CD4-positive, alpha-beta T cell (primary cell): ENCODE data around the gene CITED2. TPM values are rescaled to one million over a fixed set of nuclear protein-coding genes. Genes with fewer than 3 reads are reported as not detected.

Experiments
- ATAC-seq: fragments of 200-7000 bp; cut with Tn5 transposase; one replicate; pipeline ENCODE4 v1.10.0; 2022; ENCODE audit warnings: mild to moderate bottlenecking; ENCODE audit not compliant: poor library complexity
- CTCF ChIA-PET: fragments of 350-600 bp; sonication (Branson Sonifier 250); formaldehyde crosslinking; loops from one replicate; lab custom pipeline; 2021; ENCODE audit warnings: antibody characterized with exemption, inconsistent platforms; lab: Charles Lee
- POLR2A ChIA-PET: fragments of 350-600 bp; sonication (Branson Sonifier 250); formaldehyde crosslinking; loops from one replicate; lab custom pipeline; 2021; ENCODE audit warnings: antibody characterized with exemption, inconsistent platforms; lab: Charles Lee
- DNase-seq, 14 experiments: peaks; one replicate each; pipeline ENCODE4 v3.0.0-alpha.2; 2013 to 2020; ENCODE audit warnings: mixed read lengths in 2 of 14
- H3K27ac ChIP-seq, 2 donors: one replicate each; pipeline versions ENCODE4 v1.5.1 to v1.7.0; 2013; ENCODE audit warnings: low read length in 2 of 2, low read depth in 1 of 2, mild to moderate bottlenecking in 1 of 2
- H3K27me3 ChIP-seq, 2 experiments: 1 replicate in 1 of 2; 2 replicates in 1 of 2; pipeline versions ENCODE4 v1.6.1 to v1.7.0; 2013; ENCODE audit warnings: low read length in 2 of 2, control low read depth in 1 of 2, mild to moderate bottlenecking in 1 of 2, moderate library complexity in 1 of 2; ENCODE audit not compliant: insufficient read depth in 2 of 2, control insufficient read depth in 1 of 2
- H3K36me3 ChIP-seq: one replicate; pipeline ENCODE4 v1.6.1; 2013; ENCODE audit warnings: low read length, control low read depth; ENCODE audit not compliant: insufficient read depth
- H3K4me1 ChIP-seq: one replicate; pipeline ENCODE4 v1.6.1; 2013; ENCODE audit warnings: low read length, control low read depth; ENCODE audit not compliant: insufficient read depth
- H3K4me3 ChIP-seq: one replicate; pipeline ENCODE4 v1.5.1; 2013; ENCODE audit warnings: mild to moderate bottlenecking, low read length, moderate library complexity
- H3K9me3 ChIP-seq, 2 experiments: 1 replicate in 1 of 2; 2 replicates in 1 of 2; pipeline versions ENCODE4 v1.6.1 to v1.7.0; 2013; ENCODE audit warnings: low read length in 2 of 2, mild to moderate bottlenecking in 2 of 2, control low read depth in 1 of 2, moderate library complexity in 1 of 2; ENCODE audit not compliant: control insufficient read depth in 1 of 2, insufficient read depth in 1 of 2
- H3K27ac Mint-ChIP-seq: one replicate; pipeline ENCODE4 v1.8.0; 2020; ENCODE audit warnings: mixed read lengths
- H3K27me3 Mint-ChIP-seq: one replicate; pipeline ENCODE4 v1.8.0; 2021; ENCODE audit warnings: mixed read lengths
- H3K36me3 Mint-ChIP-seq: one replicate; pipeline ENCODE4 v1.8.0; 2021; ENCODE audit warnings: low read depth, mixed read lengths
- H3K4me1 Mint-ChIP-seq: one replicate; pipeline ENCODE4 v1.8.0; 2021; ENCODE audit warnings: low read depth, mixed read lengths
- H3K4me3 Mint-ChIP-seq: one replicate; pipeline ENCODE4 v1.8.0; 2020; ENCODE audit warnings: mild to moderate bottlenecking, mixed read lengths
- H3K9me3 Mint-ChIP-seq: one replicate; pipeline ENCODE4 v1.8.0; 2020; ENCODE audit warnings: mixed read lengths
- intact Hi-C, 2 experiments: fragments of 100-400 bp; cut with DNase I in 1 of 2; cut with micrococcal nuclease in 1 of 2; formaldehyde crosslinking; loops; one replicate each; pipeline versions ENCODE4 v1.15.1 to v1.9.0; 2023 to 2025; cut with DNase I, micrococcal nuclease
- total RNA-seq, 174 experiments: library from RNA in 2 of 174; stranded (reverse) in 2 of 174; gene quantifications; one replicate each; pipeline ENCODE4 v1.2.3 and lab custom pipeline; 2021 to 2026
- TF ChIP-seq, protein P1 (sequence below): fragments of 200-600 bp; IDR thresholded peaks from one replicate; pipeline ENCODE4 v1.8.0; 2022; ENCODE audit warnings: antibody characterized with exemption, mild to moderate bottlenecking

Gene CITED2
- total RNA-seq, 2 experiments from 2014 or later, result 181 to 185 TPM

DNA sequence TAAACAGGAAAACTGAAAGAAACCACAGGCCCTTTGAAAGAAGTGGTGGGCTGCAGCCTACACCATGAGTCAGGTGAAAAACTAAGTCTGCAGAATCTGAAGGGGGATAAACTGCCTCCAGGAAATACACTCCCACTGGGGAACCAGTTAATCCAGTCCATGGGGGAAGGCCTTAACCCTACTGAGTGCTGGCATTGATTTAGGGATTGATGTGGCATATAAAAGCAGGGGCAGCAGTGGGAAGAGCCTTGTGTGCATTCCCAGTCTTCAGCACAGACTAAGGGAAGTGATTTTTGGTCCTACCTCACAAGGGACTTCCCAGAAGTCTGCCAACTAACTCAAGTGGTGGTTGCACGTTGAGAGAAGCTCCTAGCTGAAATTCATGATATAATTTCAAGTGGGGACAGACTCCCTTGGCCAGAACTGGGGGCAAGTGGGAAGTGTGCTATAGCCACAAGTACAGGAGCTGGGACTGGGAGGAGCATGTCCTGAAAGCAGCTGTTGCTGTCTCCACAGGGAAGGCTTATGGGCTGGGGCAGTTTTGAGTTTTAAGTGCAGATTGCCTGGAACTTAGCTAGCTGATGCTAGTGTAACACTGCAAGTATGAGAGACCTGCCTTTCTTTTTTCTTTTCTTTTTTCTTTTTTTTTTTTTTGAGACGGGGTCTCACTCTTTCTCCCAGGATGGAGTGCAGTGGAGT is 31.2 kb downstream of the CITED2 start:
- no peaks in the 10 kb centered on the region for H3K27me3 ChIP-seq
- H3K36me3 Mint-ChIP-seq, result no peaks in the 10 kb centered on the region
- TF ChIP-seq, protein P1, sequence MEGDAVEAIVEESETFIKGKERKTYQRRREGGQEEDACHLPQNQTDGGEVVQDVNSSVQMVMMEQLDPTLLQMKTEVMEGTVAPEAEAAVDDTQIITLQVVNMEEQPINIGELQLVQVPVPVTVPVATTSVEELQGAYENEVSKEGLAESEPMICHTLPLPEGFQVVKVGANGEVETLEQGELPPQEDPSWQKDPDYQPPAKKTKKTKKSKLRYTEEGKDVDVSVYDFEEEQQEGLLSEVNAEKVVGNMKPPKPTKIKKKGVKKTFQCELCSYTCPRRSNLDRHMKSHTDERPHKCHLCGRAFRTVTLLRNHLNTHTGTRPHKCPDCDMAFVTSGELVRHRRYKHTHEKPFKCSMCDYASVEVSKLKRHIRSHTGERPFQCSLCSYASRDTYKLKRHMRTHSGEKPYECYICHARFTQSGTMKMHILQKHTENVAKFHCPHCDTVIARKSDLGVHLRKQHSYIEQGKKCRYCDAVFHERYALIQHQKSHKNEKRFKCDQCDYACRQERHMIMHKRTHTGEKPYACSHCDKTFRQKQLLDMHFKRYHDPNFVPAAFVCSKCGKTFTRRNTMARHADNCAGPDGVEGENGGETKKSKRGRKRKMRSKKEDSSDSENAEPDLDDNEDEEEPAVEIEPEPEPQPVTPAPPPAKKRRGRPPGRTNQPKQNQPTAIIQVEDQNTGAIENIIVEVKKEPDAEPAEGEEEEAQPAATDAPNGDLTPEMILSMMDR, result no peak
- DNase-seq (no peak), ATAC-seq (no peak)
- H3K27me3 Mint-ChIP-seq, result no peaks in the 10 kb centered on the region
- intact Hi-C loops, result no loop called here
- H3K4me1 ChIP-seq, result peaks cover 17% of the 10 kb centered on the region
- POLR2A ChIA-PET, result interaction anchor here (1.3 kb wide), 1 partner anchor 51 kb away, joined by 5 read pairs; the partner anchor contains the start of gene TXLNB
- H3K27ac ChIP-seq, result no peak overlapping the region
- no peaks in the 10 kb centered on the region for H3K36me3 ChIP-seq
- H3K27ac Mint-ChIP-seq, result no peak overlapping the region
- no peaks in the 10 kb centered on the region for H3K9me3 Mint-ChIP-seq
- H3K4me3 Mint-ChIP-seq, result no peak overlapping the region
- CTCF ChIA-PET, result interaction anchor here (1.5 kb wide), 1 partner anchor 22 kb away, joined by 3 read pairs; no protein-coding TSS in a partner anchor
- peaks cover 26% of the 10 kb centered on the region for H3K4me1 Mint-ChIP-seq
- no peak overlapping the region for H3K4me3 ChIP-seq
- no peaks in the 10 kb centered on the region for H3K9me3 ChIP-seq

GRCh38 chr6:139341060-139341459 is 33.4 kb downstream of the CITED2 start:
- Histone ChIP-seq H3K27ac (no peak overlapping the region), H3K36me3 (no peaks in the 10 kb centered on the region), H3K27me3 (no peaks in the 10 kb centered on the region), H3K4me3 (no peak overlapping the region), H3K4me1 (peaks cover 20% of the 10 kb centered on the region), H3K9me3 (no peaks in the 10 kb centered on the region)
- no peaks in the 10 kb centered on the region for H3K36me3 Mint-ChIP-seq
- CTCF ChIA-PET, result no interaction called here
- intact Hi-C loops, result no loop called here
- no peak overlapping the region for H3K27ac Mint-ChIP-seq
- no peak for ATAC-seq
- POLR2A ChIA-PET, result no interaction called here
- H3K4me1 Mint-ChIP-seq, result peaks cover 26% of the 10 kb centered on the region
- DNase-seq, result no peak
- H3K4me3 Mint-ChIP-seq, result no peak overlapping the region
- no peaks in the 10 kb centered on the region for H3K9me3 Mint-ChIP-seq
- H3K27me3 Mint-ChIP-seq, result no peaks in the 10 kb centered on the region
- TF ChIP-seq, protein P1, result no peak

DNA sequence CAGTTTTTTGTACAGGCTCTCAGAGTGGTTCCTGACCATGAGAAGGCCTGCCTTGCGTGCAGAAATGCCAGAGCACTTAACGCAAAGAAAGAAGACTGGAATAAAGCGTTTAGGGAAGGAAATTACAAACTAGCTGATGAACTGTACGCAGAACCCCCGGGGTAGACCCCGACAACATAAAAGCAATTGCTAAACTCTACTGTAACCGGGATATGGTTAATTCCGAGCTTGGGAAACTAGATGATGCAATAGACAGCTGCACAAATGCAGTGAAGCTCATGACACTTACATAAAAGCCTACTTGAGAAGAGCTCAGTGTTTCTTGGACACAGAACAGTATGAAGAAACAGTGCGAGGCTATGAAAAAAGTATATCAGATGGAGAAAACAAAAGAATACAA is 35.7 kb downstream of the CITED2 start:
- Histone ChIP-seq H3K4me1 (peaks cover 13% of the 10 kb centered on the region), H3K27ac (no peak overlapping the region), H3K36me3 (no peaks in the 10 kb centered on the region), H3K9me3 (no peaks in the 10 kb centered on the region), H3K4me3 (no peak overlapping the region), H3K27me3 (no peaks in the 10 kb centered on the region)
- no peaks in the 10 kb centered on the region for H3K27me3 Mint-ChIP-seq
- H3K4me1 Mint-ChIP-seq, result peaks cover 13% of the 10 kb centered on the region
- intact Hi-C loops, result no loop called here
- no peaks in the 10 kb centered on the region for H3K9me3 Mint-ChIP-seq
- no peaks in the 10 kb centered on the region for H3K36me3 Mint-ChIP-seq
- H3K4me3 Mint-ChIP-seq, result no peak overlapping the region
- ChIA-PET CTCF (no interaction called here), POLR2A (no interaction called here)
- ATAC-seq (no peak), DNase-seq (peak in 2 of 14 experiments; percentile 34 to 40)
- TF ChIP-seq, protein P1, result no peak
- no peak overlapping the region for H3K27ac Mint-ChIP-seq
